Measurements from ENCODE around the gene ASB6.
A peak's percentile ranks its signal among the peaks of the same experiment; 100 is the strongest.

- TF ChIP-seq CTCF (IDR thresholded peaks at IDR 0.05), result no peak
- peak in 1 of 4 donors; percentile 53 for TF ChIP-seq EP300 (IDR thresholded peaks at IDR 0.05)
- TF ChIP-seq POLR2AphosphoS5 (IDR thresholded peaks at IDR 0.05), result peak; percentile 40 to 84
- TF ChIP-seq POLR2A (IDR thresholded peaks at IDR 0.05), result no peak
Measured at GRCh38 chr9:129596541-129597331, 45.2 kb downstream of the ASB6 start.
